OCI-LY7 (cell line): Measurements from ENCODE around the gene FLVCR2. TPM values are rescaled to one million over a fixed set of nuclear protein-coding genes. Genes with fewer than 3 reads are reported as not detected.
"Not testable (repeated sequence)": the region's sequence is repeated elsewhere in the genome, so short reads cannot be mapped to it uniquely, and the experiment has no call there.

Source experiments
- BruUV-seq: library from RNA; stranded (reverse); fragments of 400-500 nt; replicated peaks from 2 replicates; lab custom pipeline; 2021; lab: Mats Ljungman, UMichigan
- CTCF ChIA-PET: fragments of 300-600 bp; sonication (Branson Sonifier 250); formaldehyde crosslinking; loops from one replicate; lab custom pipeline; 2022; ENCODE audit warnings: antibody characterized with exemption; ENCODE audit not compliant: unreplicated experiment; lab: Charles Lee
- POLR2A ChIA-PET: fragments of 300-600 bp; sonication (Branson Sonifier 250); formaldehyde crosslinking; loops from one replicate; lab custom pipeline; 2022; ENCODE audit warnings: antibody characterized with exemption; lab: Charles Lee
- DNase-seq: peaks from one replicate; pipeline ENCODE4 v3.0.0-alpha.2; 2015; ENCODE audit warnings: low spot score
- H2AFZ ChIP-seq: fragments of 200-600 bp; sonication (generic), shearing (Covaris generic); 2 replicates; pipeline ENCODE4 v1.6.1; 2014; ENCODE audit warnings: mild to moderate bottlenecking, antibody characterized with exemption, low read length, moderate library complexity
- H3K27ac ChIP-seq: fragments of 200-600 bp; sonication (generic); 2 replicates; pipeline ENCODE4 v1.5.1; 2014; ENCODE audit warnings: mixed run types, low read depth, mild to moderate bottlenecking, moderate library complexity, low read length, inconsistent platforms; ENCODE audit not compliant: poor library complexity, severe bottlenecking
- H3K36me3 ChIP-seq: fragments of 200-600 bp; sonication (generic); 2 replicates; pipeline ENCODE4 v1.6.1; 2014; ENCODE audit warnings: mild to moderate bottlenecking, antibody characterized with exemption, low read length, moderate library complexity, mixed read lengths; ENCODE audit not compliant: insufficient read depth
- H3K4me1 ChIP-seq: fragments of 200-600 bp; sonication (generic); 2 replicates; pipeline ENCODE4 v1.5.1; 2014; ENCODE audit warnings: mild to moderate bottlenecking, low read length; ENCODE audit not compliant: insufficient read depth, poor library complexity, severe bottlenecking
- H3K4me2 ChIP-seq: fragments of 200-600 bp; sonication (generic); 2 replicates; pipeline ENCODE4 v1.6.1; 2014; ENCODE audit warnings: mild to moderate bottlenecking, low read length
- H3K4me3 ChIP-seq: fragments of 200-600 bp; sonication (generic); 2 replicates; pipeline ENCODE4 v1.5.1; 2014; ENCODE audit warnings: mild to moderate bottlenecking, low read depth, low read length; ENCODE audit not compliant: poor library complexity, severe bottlenecking
- H3K79me2 ChIP-seq: fragments of 200-600 bp; sonication (generic); 2 replicates; pipeline ENCODE4 v1.6.1; 2016; ENCODE audit warnings: low read depth, mild to moderate bottlenecking, low read length, moderate library complexity, mixed read lengths; ENCODE audit not compliant: insufficient read depth
- H3K9me2 ChIP-seq: fragments of 200-600 bp; sonication (generic); 2 replicates; pipeline ENCODE4 v1.6.1; 2016; ENCODE audit warnings: mild to moderate bottlenecking, low read length, mixed read lengths; ENCODE audit not compliant: insufficient read depth
- H3K9me3 ChIP-seq: fragments of 200-600 bp; sonication (generic); 2 replicates; pipeline ENCODE4 v1.6.1; 2014; ENCODE audit warnings: mild to moderate bottlenecking, mixed run types, low read length, mixed read lengths
- H4K20me1 ChIP-seq: fragments of 200-600 bp; sonication (generic); 2 replicates; pipeline ENCODE4 v1.6.1; 2014; ENCODE audit warnings: mild to moderate bottlenecking, antibody characterized with exemption, low read length, moderate library complexity, mixed read lengths; ENCODE audit not compliant: insufficient read depth
- CTCF ChIP-seq: fragments of 200-600 bp; sonication (generic); conservative IDR thresholded peaks from 2 replicates; pipeline ENCODE4 v1.5.1; 2014; ENCODE audit warnings: mild to moderate bottlenecking, antibody characterized with exemption, low read length, moderate library complexity, mixed read lengths
- EZH2phosphoT487 ChIP-seq: fragments of 200-600 bp; sonication (generic); IDR thresholded peaks from 2 replicates; pipeline ENCODE4 v1.6.1; 2018; ENCODE audit warnings: low read depth, borderline replicate concordance, mild to moderate bottlenecking, mixed run types, antibody characterized with exemption, low read length, moderate library complexity, mixed read lengths
- intact Hi-C: fragments of 100-400 bp; cut with micrococcal nuclease; formaldehyde crosslinking; loops from one replicate; pipeline ENCODE4 v1.10.0; 2022; ENCODE audit not compliant: unreplicated experiment
- total RNA-seq, 2 experiments: library from RNA; depleted of rRNA in 1 of 2; stranded (reverse); fragments of >200 nt in 1 of 2; shearing (Covaris generic) in 1 of 2; gene quantifications; 2 replicates each; pipeline ENCODE4 v1.2.3, GENCODE V29; 2014 to 2022

FLVCR2 gene
- total RNA-seq, 2 experiments from 2014 or later: not detected

GRCh38 chr14:75601061-75601460 is 22.6 kb downstream of the FLVCR2 start:
- POLR2A ChIA-PET: interaction anchor here (0.6 to 0.9 kb wide), 2 partner anchors 16 to 330 kb away, joined by 3 to 6 read pairs; no protein-coding TSS in a partner anchor
- CTCF ChIA-PET, H3K4me2 ChIP-seq, intact Hi-C loops, H2AFZ ChIP-seq, H3K9me3 ChIP-seq, H3K9me2 ChIP-seq, H3K4me3 ChIP-seq, BruUV-seq, H3K79me2 ChIP-seq, DNase-seq, H4K20me1 ChIP-seq, H3K27ac ChIP-seq, H3K36me3 ChIP-seq, H3K4me1 ChIP-seq: not testable (repeated sequence)

GRCh38 chr14:75602503-75602902 is 24.1 kb downstream of the FLVCR2 start:
- Histone ChIP-seq H4K20me1 (no peaks in the 10 kb centered on the region), H3K4me1 (no peaks in the 10 kb centered on the region), H3K27ac (no peak overlapping the region), H3K9me3 (no peaks in the 10 kb centered on the region), H3K4me3 (no peak overlapping the region), H3K9me2 (no peaks in the 10 kb centered on the region), H2AFZ (no peak overlapping the region), H3K36me3 (no peaks in the 10 kb centered on the region), H3K4me2 (no peak overlapping the region), H3K79me2 (no peaks in the 10 kb centered on the region)
- intact Hi-C loops: no loop called here
- POLR2A ChIA-PET: no interaction called here
- no TSS peak for BruUV-seq
- TF ChIP-seq EZH2phosphoT487 (no peak), CTCF (no peak)
- CTCF ChIA-PET: no interaction called here
- no peak for DNase-seq

- CTCF ChIA-PET: no interaction called here
- POLR2A ChIA-PET: no interaction called here
- Histone ChIP-seq H2AFZ (no peak overlapping the region), H3K4me1 (no peaks in the 10 kb centered on the region), H3K4me2 (no peak overlapping the region), H3K9me3 (no peaks in the 10 kb centered on the region), H3K79me2 (no peaks in the 10 kb centered on the region), H3K36me3 (no peaks in the 10 kb centered on the region), H4K20me1 (no peaks in the 10 kb centered on the region), H3K4me3 (no peak overlapping the region), H3K27ac (no peak overlapping the region), H3K9me2 (no peaks in the 10 kb centered on the region)
- no TSS peak for BruUV-seq
- DNase-seq: no peak
- TF ChIP-seq CTCF (no peak), EZH2phosphoT487 (no peak)
- intact Hi-C loops: no loop called here
These were observed 26.8 kb downstream of the FLVCR2 start for GRCh38 chr14:75604979-75605851.
